ENCODE data around the gene CD274. TPM values are rescaled to one million over a fixed set of nuclear protein-coding genes. Genes with fewer than 3 reads are reported as not detected.

CD274 gene
- total and polyA plus RNA-seq, 2 donors (not counting 1 experiment from before 2014, with no cell fraction given) = 3.1 to 3.3 TPM

DNA sequence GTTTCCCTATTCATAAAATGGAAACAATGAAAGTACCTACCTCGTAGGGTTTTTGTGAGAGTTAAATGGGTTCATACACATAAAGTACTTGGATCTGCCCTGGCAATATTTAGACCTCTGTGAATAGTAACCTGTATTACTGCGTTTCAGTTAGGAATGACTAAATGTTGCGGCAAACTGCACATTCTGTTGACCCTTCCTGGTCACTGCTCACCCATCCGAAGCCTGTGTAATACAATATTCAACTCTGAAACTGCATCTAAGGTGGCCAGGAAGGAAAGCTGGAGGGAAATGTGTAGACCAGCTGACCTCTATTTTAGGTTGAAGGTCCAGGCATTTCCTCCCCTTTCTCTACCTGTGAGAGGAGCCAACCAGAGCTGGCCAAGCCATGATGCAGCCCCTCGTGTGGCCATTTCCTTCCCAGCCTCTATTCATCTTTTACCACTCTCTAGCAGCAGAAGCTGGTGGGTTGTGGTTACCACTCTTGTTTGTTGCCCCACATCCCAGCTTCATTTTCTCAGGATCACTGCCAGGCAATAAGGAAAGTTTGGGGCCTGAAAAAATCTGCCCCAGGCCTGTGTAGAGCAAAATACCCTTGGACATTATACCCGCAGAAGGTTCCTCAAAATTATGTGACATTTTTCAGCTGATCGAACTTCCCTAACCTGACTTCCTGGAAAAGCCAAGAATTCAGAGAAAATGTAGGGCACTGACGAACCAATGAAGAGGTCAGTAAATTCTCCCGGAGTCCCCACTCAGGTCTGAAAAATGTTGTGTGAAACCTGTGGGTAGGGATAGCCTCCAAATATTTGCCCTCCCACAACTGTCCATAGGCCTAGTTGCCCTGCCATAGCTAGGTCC, 39.5 kb downstream of the CD274 start:
- Histone ChIP-seq H2AFZ (ENCODE audit: low read length) (no peak overlapping the region), H3K27ac (ENCODE audit: insufficient read depth, low read length) (no peak overlapping the region), H3K4me1 (ENCODE audit: control insufficient read depth, extremely low read depth, insufficient read depth, low read length) (peaks cover 5% of the 10 kb centered on the region), H3K9me3 (ENCODE audit: control insufficient read depth, insufficient read depth, low read depth, low read length) (no peaks in the 10 kb centered on the region), H3K9ac (ENCODE audit: insufficient read depth, low read length) (no peak overlapping the region), H3K79me2 (ENCODE audit: control insufficient read depth, insufficient read depth, low read length) (no peaks in the 10 kb centered on the region), H3K4me2 (ENCODE audit: extremely low read depth, insufficient read depth, low read length) (no peak overlapping the region), H4K20me1 (ENCODE audit: control insufficient read depth, extremely low read depth, insufficient read depth, low read length) (no peaks in the 10 kb centered on the region), H3K27me3 (ENCODE audit: control insufficient read depth, insufficient read depth, low read length) (no peaks in the 10 kb centered on the region), H3K4me3 (replicated peaks in 1 of 4; ENCODE audit: control extremely low read depth in 1 of 4, insufficient read depth in 1 of 4, low read depth in 3 of 4, low read length in 4 of 4) (no peak overlapping the region), H3K36me3 (ENCODE audit: control insufficient read depth, insufficient read depth, low read length) (no peaks in the 10 kb centered on the region)
- no peak for DNase-seq (ENCODE audit: low read depth in 2 of 2)
- TF ChIP-seq, protein P1, sequence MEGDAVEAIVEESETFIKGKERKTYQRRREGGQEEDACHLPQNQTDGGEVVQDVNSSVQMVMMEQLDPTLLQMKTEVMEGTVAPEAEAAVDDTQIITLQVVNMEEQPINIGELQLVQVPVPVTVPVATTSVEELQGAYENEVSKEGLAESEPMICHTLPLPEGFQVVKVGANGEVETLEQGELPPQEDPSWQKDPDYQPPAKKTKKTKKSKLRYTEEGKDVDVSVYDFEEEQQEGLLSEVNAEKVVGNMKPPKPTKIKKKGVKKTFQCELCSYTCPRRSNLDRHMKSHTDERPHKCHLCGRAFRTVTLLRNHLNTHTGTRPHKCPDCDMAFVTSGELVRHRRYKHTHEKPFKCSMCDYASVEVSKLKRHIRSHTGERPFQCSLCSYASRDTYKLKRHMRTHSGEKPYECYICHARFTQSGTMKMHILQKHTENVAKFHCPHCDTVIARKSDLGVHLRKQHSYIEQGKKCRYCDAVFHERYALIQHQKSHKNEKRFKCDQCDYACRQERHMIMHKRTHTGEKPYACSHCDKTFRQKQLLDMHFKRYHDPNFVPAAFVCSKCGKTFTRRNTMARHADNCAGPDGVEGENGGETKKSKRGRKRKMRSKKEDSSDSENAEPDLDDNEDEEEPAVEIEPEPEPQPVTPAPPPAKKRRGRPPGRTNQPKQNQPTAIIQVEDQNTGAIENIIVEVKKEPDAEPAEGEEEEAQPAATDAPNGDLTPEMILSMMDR (conservative IDR thresholded peaks at IDR 0.05 in 1 of 2, IDR thresholded peaks at IDR 0.05 in 1 of 2; ENCODE audit: low read depth in 1 of 2, low read length in 2 of 2) = no peak
- no peak for TF ChIP-seq EZH2 (IDR thresholded peaks at IDR 0.05; ENCODE audit: low read length, missing control alignments)

DNA sequence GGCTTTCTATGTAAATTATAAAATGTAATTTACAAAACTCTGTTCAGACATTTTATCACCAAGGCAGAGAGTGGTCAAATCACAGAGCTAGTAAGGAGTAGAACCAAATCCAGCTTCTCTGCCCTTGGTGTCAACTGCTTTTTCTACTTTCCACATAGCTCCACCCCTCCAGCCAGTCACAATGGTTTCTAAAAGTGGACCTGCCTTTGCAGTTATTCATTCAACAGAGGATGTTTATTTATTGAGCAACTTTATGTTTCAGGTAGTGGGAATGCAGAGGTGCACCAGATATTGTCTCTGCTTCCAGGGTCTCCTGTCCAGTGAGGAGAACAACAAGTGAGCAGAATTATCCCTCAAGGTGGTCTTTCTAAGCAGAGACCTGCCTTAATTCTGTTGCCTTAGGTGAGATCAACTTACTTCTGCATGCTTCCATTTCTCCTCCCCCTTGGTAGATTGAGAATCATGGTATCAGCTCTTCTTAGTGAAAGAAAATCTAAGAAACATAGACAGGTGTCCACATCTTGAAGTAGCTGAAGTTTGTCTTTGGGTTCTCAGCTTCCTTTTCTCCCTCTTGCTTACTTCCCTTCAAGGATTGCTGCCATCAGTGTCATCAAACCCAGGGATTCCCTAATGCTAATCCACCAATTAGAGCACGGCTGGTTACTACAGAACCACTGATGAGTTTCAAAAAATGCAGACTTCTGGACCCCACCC, 42.8 kb downstream of the CD274 start:
- H3K4me2 ChIP-seq (ENCODE audit: extremely low read depth, insufficient read depth, low read length) = no peak overlapping the region
- H2AFZ ChIP-seq (ENCODE audit: low read length) = no peak overlapping the region
- H3K79me2 ChIP-seq (ENCODE audit: control insufficient read depth, insufficient read depth, low read length) = no peaks in the 10 kb centered on the region
- H4K20me1 ChIP-seq (ENCODE audit: control insufficient read depth, extremely low read depth, insufficient read depth, low read length) = no peaks in the 10 kb centered on the region
- H3K9ac ChIP-seq (ENCODE audit: insufficient read depth, low read length) = no peak overlapping the region
- H3K4me1 ChIP-seq (ENCODE audit: control insufficient read depth, extremely low read depth, insufficient read depth, low read length) = peaks cover 5% of the 10 kb centered on the region
- no peak overlapping the region for H3K4me3 ChIP-seq (replicated peaks in 1 of 4; ENCODE audit: control extremely low read depth in 1 of 4, insufficient read depth in 1 of 4, low read depth in 3 of 4, low read length in 4 of 4)
- H3K36me3 ChIP-seq (ENCODE audit: control insufficient read depth, insufficient read depth, low read length) = no peaks in the 10 kb centered on the region
- no peaks in the 10 kb centered on the region for H3K27me3 ChIP-seq (ENCODE audit: control insufficient read depth, insufficient read depth, low read length)
- TF ChIP-seq, protein P1 (conservative IDR thresholded peaks at IDR 0.05 in 1 of 2, IDR thresholded peaks at IDR 0.05 in 1 of 2; ENCODE audit: low read depth in 1 of 2, low read length in 2 of 2) = no peak
- no peak for TF ChIP-seq EZH2 (IDR thresholded peaks at IDR 0.05; ENCODE audit: low read length, missing control alignments)
- no peak for DNase-seq (ENCODE audit: low read depth in 2 of 2)
- H3K27ac ChIP-seq (ENCODE audit: insufficient read depth, low read length) = no peak overlapping the region
- no peaks in the 10 kb centered on the region for H3K9me3 ChIP-seq (ENCODE audit: control insufficient read depth, insufficient read depth, low read depth, low read length)

Measured in fibroblast of lung (primary cell).